Mesenchymal stem cell (in vitro differentiated cells and primary cell): ENCODE data around the gene TTLL8.

Experiments
- DNase-seq: peaks from one replicate; pipeline ENCODE4 v3.0.0-alpha.2; 2013
- H2AFZ ChIP-seq: one replicate; pipeline ENCODE4 v1.6.1; 2013; ENCODE audit warnings: low read depth, mild to moderate bottlenecking, control low read depth, inconsistent platforms, low read length, moderate library complexity
- H2AK5ac ChIP-seq: 2 replicates; pipeline ENCODE4 v1.6.1; 2013; ENCODE audit warnings: low read length, moderate library complexity, mild to moderate bottlenecking, inconsistent platforms; ENCODE audit not compliant: severe bottlenecking
- H2BK120ac ChIP-seq: one replicate; pipeline ENCODE4 v1.6.1; 2013; ENCODE audit warnings: low read depth, mild to moderate bottlenecking, inconsistent platforms, low read length, moderate library complexity
- H2BK12ac ChIP-seq, 2 experiments: one replicate each; pipeline ENCODE4 v1.6.1; 2013; ENCODE audit warnings: inconsistent platforms in 2 of 2, low read length in 2 of 2, mild to moderate bottlenecking in 2 of 2, moderate library complexity in 2 of 2, control low read depth in 1 of 2
- H2BK15ac ChIP-seq: one replicate; pipeline ENCODE4 v1.6.1; 2013; ENCODE audit warnings: mild to moderate bottlenecking, low read depth, inconsistent platforms; ENCODE audit not compliant: poor library complexity, severe bottlenecking
- H2BK5ac ChIP-seq: 2 replicates; pipeline ENCODE4 v1.6.1; 2013; ENCODE audit warnings: low read depth, mild to moderate bottlenecking, low read length, control low read depth, inconsistent platforms; ENCODE audit not compliant: poor library complexity, severe bottlenecking
- H3K14ac ChIP-seq, 2 experiments: one replicate each; pipeline ENCODE4 v1.6.1; 2013; ENCODE audit warnings: inconsistent platforms in 2 of 2, low read length in 2 of 2, control low read depth in 1 of 2, mild to moderate bottlenecking in 1 of 2, moderate library complexity in 1 of 2
- H3K18ac ChIP-seq, 2 experiments: one replicate each; pipeline ENCODE4 v1.6.1; 2013; ENCODE audit warnings: inconsistent platforms in 2 of 2, low read length in 2 of 2, control low read depth in 1 of 2, low read depth in 1 of 2, mild to moderate bottlenecking in 1 of 2
- H3K23ac ChIP-seq, 2 experiments: one replicate each; pipeline ENCODE4 v1.6.1; 2013; ENCODE audit warnings: inconsistent platforms in 2 of 2, low read length in 2 of 2, mild to moderate bottlenecking in 2 of 2, moderate library complexity in 2 of 2, control low read depth in 1 of 2
- H3K27ac ChIP-seq: 2 replicates; pipeline ENCODE4 v1.5.1; 2013; ENCODE audit warnings: mild to moderate bottlenecking, moderate library complexity, low read length, control low read depth, inconsistent platforms; ENCODE audit not compliant: poor library complexity, severe bottlenecking
- H3K27me3 ChIP-seq, 2 experiments: 2 replicates each; pipeline versions ENCODE4 v1.6.1 to v1.7.0; 2013; ENCODE audit warnings: low read length in 2 of 2, mild to moderate bottlenecking in 2 of 2, moderate library complexity in 2 of 2, control low read depth in 1 of 2, inconsistent platforms in 1 of 2; ENCODE audit not compliant: control insufficient read depth in 1 of 2, insufficient read depth in 1 of 2
- H3K36me3 ChIP-seq, 2 experiments: 2 replicates each; pipeline versions ENCODE4 v1.6.1 to v1.7.0; 2013; ENCODE audit warnings: low read length in 2 of 2, control low read depth in 1 of 2, inconsistent platforms in 1 of 2, low read depth in 1 of 2, mild to moderate bottlenecking in 1 of 2; ENCODE audit not compliant: insufficient read depth in 2 of 2, control insufficient read depth in 1 of 2
- H3K4ac ChIP-seq, 2 experiments: one replicate each; pipeline ENCODE4 v1.6.1; 2013; ENCODE audit warnings: inconsistent platforms in 2 of 2, low read length in 2 of 2, mild to moderate bottlenecking in 2 of 2, moderate library complexity in 2 of 2, control low read depth in 1 of 2, low read depth in 1 of 2
- H3K4me1 ChIP-seq: 2 replicates; pipeline ENCODE4 v1.6.1; 2013; ENCODE audit warnings: low read depth, low read length, control low read depth; ENCODE audit not compliant: control insufficient read depth, insufficient read depth
- H3K4me2 ChIP-seq: 2 replicates; pipeline ENCODE4 v1.6.1; 2013; ENCODE audit warnings: low read length, mild to moderate bottlenecking, inconsistent platforms; ENCODE audit not compliant: poor library complexity, severe bottlenecking
- H3K4me3 ChIP-seq, 2 experiments: 2 replicates each; pipeline versions ENCODE4 v1.5.1 to v1.7.0; 2013; ENCODE audit warnings: low read length in 2 of 2, mild to moderate bottlenecking in 2 of 2, control low read depth in 1 of 2, low read depth in 1 of 2; ENCODE audit not compliant: insufficient read depth in 1 of 2
- H3K79me1 ChIP-seq: replicated peaks from 2 replicates; pipeline ENCODE4 v1.6.1; 2013; ENCODE audit warnings: mild to moderate bottlenecking, control low read depth, low read length, inconsistent platforms; ENCODE audit not compliant: poor library complexity, severe bottlenecking
- H3K9ac ChIP-seq: 2 replicates; pipeline ENCODE4 v1.7.0; 2013; ENCODE audit warnings: mild to moderate bottlenecking, low read length, moderate library complexity
- H3K9me3 ChIP-seq: 2 replicates; pipeline ENCODE4 v1.7.0; 2013; ENCODE audit warnings: mild to moderate bottlenecking, low read length; ENCODE audit not compliant: control insufficient read depth
- H4K8ac ChIP-seq: one replicate; pipeline ENCODE4 v1.6.1; 2013; ENCODE audit warnings: inconsistent platforms, mild to moderate bottlenecking, low read length, moderate library complexity
- H4K91ac ChIP-seq: one replicate; pipeline ENCODE4 v1.6.1; 2013; ENCODE audit warnings: mild to moderate bottlenecking, low read length, inconsistent platforms
- WGBS: methylation state at CpG from one replicate; pipeline ENCODE4 v1.1.7; 2013; ENCODE audit warnings: mixed read lengths; 5-methylcytosine and 5-hydroxymethylcytosine counted together

The TTLL8 gene

GRCh38 chr22:50046481-50047245, 11.4 kb downstream of the TTLL8 start:
- 90% methylated on average over 26 of the region's 27 CpGs for WGBS
- Histone ChIP-seq H3K27ac (no peak overlapping the region), H4K8ac (no peak overlapping the region), H4K91ac (no peak overlapping the region), H3K36me3 (no peaks in the 10 kb centered on the region), H3K23ac (no peak overlapping the region), H3K4me1 (no peaks in the 10 kb centered on the region), H2BK12ac (no peak overlapping the region), H3K79me1 (no peaks in the 10 kb centered on the region), H2BK120ac (no peak overlapping the region), H2AFZ (no peak overlapping the region), H3K18ac (no peak overlapping the region), H3K9ac (no peak overlapping the region), H3K4ac (no peak overlapping the region), H3K14ac (no peak overlapping the region), H3K9me3 (peaks cover 10% of the 10 kb centered on the region), H2BK15ac (no peak overlapping the region), H2AK5ac (no peak overlapping the region), H3K27me3 (peaks cover 4 to 21% of the 10 kb centered on the region in 2 experiments), H2BK5ac (no peak overlapping the region), H3K4me3 (no peak overlapping the region), H3K4me2 (no peak overlapping the region)
- no peak for DNase-seq

GRCh38 chr22:50046019-50046415, 12.1 kb downstream of the TTLL8 start:
- H3K27ac ChIP-seq: no peak overlapping the region
- no peak overlapping the region for H2BK15ac ChIP-seq
- H2AFZ ChIP-seq: no peak overlapping the region
- no peak overlapping the region for H3K4me2 ChIP-seq
- no peaks in the 10 kb centered on the region for H3K36me3 ChIP-seq
- H3K27me3 ChIP-seq: peaks cover 0 to 21% of the 10 kb centered on the region in 2 experiments
- no peak overlapping the region for H3K9ac ChIP-seq
- H2BK12ac ChIP-seq: no peak overlapping the region
- H3K23ac ChIP-seq: no peak overlapping the region
- no peaks in the 10 kb centered on the region for H3K79me1 ChIP-seq
- H4K8ac ChIP-seq: no peak overlapping the region
- H3K4me3 ChIP-seq: no peak overlapping the region
- no peak overlapping the region for H3K18ac ChIP-seq
- DNase-seq: no peak
- peaks cover 4% of the 10 kb centered on the region for H3K9me3 ChIP-seq
- H3K14ac ChIP-seq: no peak overlapping the region
- no peak overlapping the region for H4K91ac ChIP-seq
- no peak overlapping the region for H3K4ac ChIP-seq
- H3K4me1 ChIP-seq: no peaks in the 10 kb centered on the region
- WGBS: 87% methylated on average over 19 of the region's 19 CpGs
- H2BK5ac ChIP-seq: no peak overlapping the region
- H2AK5ac ChIP-seq: no peak overlapping the region
- no peak overlapping the region for H2BK120ac ChIP-seq

GRCh38 chr22:50045211-50046018, 12.7 kb downstream of the TTLL8 start:
- no peak overlapping the region for H4K91ac ChIP-seq
- H2BK12ac ChIP-seq: no peak overlapping the region
- H3K4ac ChIP-seq: no peak overlapping the region
- no peak overlapping the region for H2BK5ac ChIP-seq
- DNase-seq: no peak
- H2AK5ac ChIP-seq: no peak overlapping the region
- no peak overlapping the region for H3K9ac ChIP-seq
- no peak overlapping the region for H3K27ac ChIP-seq
- no peaks in the 10 kb centered on the region for H3K79me1 ChIP-seq
- no peak overlapping the region for H3K14ac ChIP-seq
- no peak overlapping the region for H3K4me3 ChIP-seq
- peaks cover 0 to 21% of the 10 kb centered on the region in 2 experiments for H3K27me3 ChIP-seq
- no peak overlapping the region for H4K8ac ChIP-seq
- peaks cover 4% of the 10 kb centered on the region for H3K9me3 ChIP-seq
- H3K4me1 ChIP-seq: no peaks in the 10 kb centered on the region
- H3K18ac ChIP-seq: no peak overlapping the region
- H3K23ac ChIP-seq: no peak overlapping the region
- WGBS: 81% methylated on average over 34 of the region's 35 CpGs
- no peaks in the 10 kb centered on the region for H3K36me3 ChIP-seq
- no peak overlapping the region for H2AFZ ChIP-seq
- no peak overlapping the region for H2BK15ac ChIP-seq
- no peak overlapping the region for H2BK120ac ChIP-seq
- no peak overlapping the region for H3K4me2 ChIP-seq

- Histone ChIP-seq H3K4ac (no peak overlapping the region), H2BK12ac (no peak overlapping the region), H3K4me3 (no peak overlapping the region), H3K36me3 (no peaks in the 10 kb centered on the region), H3K23ac (no peak overlapping the region), H3K4me2 (no peak overlapping the region), H4K8ac (no peak overlapping the region), H2BK15ac (no peak overlapping the region), H3K79me1 (no peaks in the 10 kb centered on the region), H2AK5ac (no peak overlapping the region), H4K91ac (no peak overlapping the region), H2AFZ (no peak overlapping the region), H3K27ac (no peak overlapping the region), H2BK120ac (no peak overlapping the region), H2BK5ac (no peak overlapping the region), H3K9me3 (peaks cover 5% of the 10 kb centered on the region), H3K27me3 (peaks cover 0 to 21% of the 10 kb centered on the region in 2 experiments), H3K4me1 (no peaks in the 10 kb centered on the region), H3K14ac (no peak overlapping the region), H3K9ac (no peak overlapping the region), H3K18ac (no peak overlapping the region)
- no peak for DNase-seq
- WGBS: 88% methylated on average over 30 of the region's 30 CpGs
These were observed 13.5 kb downstream of the TTLL8 start for GRCh38 chr22:50044485-50045118.
